CD4-positive, alpha-beta T cell treated with Interleukin-1 beta for 1 hour (primary cell): ENCODE results near the gene MYH9.
"Not testable (repeated sequence)": the region's sequence is repeated elsewhere in the genome, so short reads cannot be mapped to it uniquely, and the experiment has no call there.

Experiments used
- DNase-seq, 2 donors: peaks; one replicate each; pipeline ENCODE4 v3.0.0-alpha.2; 2020 to 2022

The MYH9 gene

GRCh38 chr22:36387959-36388726 is at the start of gene MYH9:
Gene MYH9, minus strand, starts transcription at chr22:36387967. Its CDS starts 38,731 bp downstream, at chr22:36349236.
- peak; percentile 99 for DNase-seq

- DNase-seq, result peak; percentile 82 to 84
These were observed 48.0 kb upstream of the MYH9 start for GRCh38 chr22:36435516-36436415.

- no peak for DNase-seq
These were observed 45.8 kb upstream of the MYH9 start for GRCh38 chr22:36433318-36434231.

- no peak for DNase-seq
These were observed 45.0 kb upstream of the MYH9 start for GRCh38 chr22:36432592-36433317.

GRCh38 chr22:36431977-36432376 is 44.2 kb upstream of the MYH9 start:
- no peak for DNase-seq

- DNase-seq, result no peak
These were observed 43.1 kb upstream of the MYH9 start for GRCh38 chr22:36430863-36431262.

- DNase-seq, result not testable (repeated sequence)
These were observed 40.2 kb upstream of the MYH9 start for GRCh38 chr22:36427952-36428351.

GRCh38 chr22:36425977-36426523 is 38.3 kb upstream of the MYH9 start:
- no peak for DNase-seq

- no peak for DNase-seq
These were observed 37.3 kb upstream of the MYH9 start for GRCh38 chr22:36424901-36425579.

GRCh38 chr22:36424466-36424865 is 36.7 kb upstream of the MYH9 start:
- DNase-seq, result not testable (repeated sequence)

- DNase-seq, result peak in 1 of 2 donors; percentile 4
These were observed 36.0 kb upstream of the MYH9 start for GRCh38 chr22:36423461-36424404.

GRCh38 chr22:36422287-36423014 is 34.7 kb upstream of the MYH9 start:
- DNase-seq, result no peak

GRCh38 chr22:36419912-36420882 is 32.4 kb upstream of the MYH9 start:
- DNase-seq, result no peak

- peak in 1 of 2 donors; percentile 13 for DNase-seq
These were observed 31.6 kb upstream of the MYH9 start for GRCh38 chr22:36419177-36419911.

GRCh38 chr22:36417281-36417686 is 29.5 kb upstream of the MYH9 start:
- DNase-seq, result no peak

GRCh38 chr22:36415415-36416168 is 27.8 kb upstream of the MYH9 start:
- peak in 1 of 2 donors; percentile 12 for DNase-seq
